Chondrocyte (in vitro differentiated cells): Measurements from ENCODE around the gene ZNF346. TPM values are rescaled to one million over a fixed set of nuclear protein-coding genes. Genes with fewer than 3 reads are reported as not detected.
A peak's percentile ranks its signal among the peaks of the same experiment; 100 is the strongest.

ENCODE experiments used
- DNase-seq: peaks from one replicate; pipeline ENCODE4 v3.0.0; 2021; ENCODE audit warnings: mixed read lengths, low spot score
- H3K27ac Mint-ChIP-seq: one replicate; pipeline ENCODE4 v1.8.0; 2021; ENCODE audit warnings: mild to moderate bottlenecking, moderate library complexity, mixed read lengths; ENCODE audit not compliant: unreplicated experiment
- H3K27me3 Mint-ChIP-seq: 2 replicates; pipeline ENCODE4 v1.8.0; 2021; ENCODE audit warnings: low read depth, mixed read lengths
- H3K36me3 Mint-ChIP-seq: 2 replicates; pipeline ENCODE4 v1.8.0; 2021; ENCODE audit warnings: low read depth, mixed read lengths
- H3K4me1 Mint-ChIP-seq: 2 replicates; pipeline ENCODE4 v1.8.0; 2021; ENCODE audit warnings: low read depth, mild to moderate bottlenecking, mixed read lengths
- H3K4me3 Mint-ChIP-seq: one replicate; pipeline ENCODE4 v1.8.0; 2021; ENCODE audit warnings: mild to moderate bottlenecking, moderate library complexity, mixed read lengths; ENCODE audit not compliant: unreplicated experiment
- H3K9me3 Mint-ChIP-seq: 2 replicates; pipeline ENCODE4 v1.8.0; 2021; ENCODE audit warnings: low read depth, mixed read lengths
- total RNA-seq: library from RNA; stranded (reverse); gene quantifications from 3 replicates; pipeline ENCODE4 v1.2.1, GENCODE V29; 2021
- TF ChIP-seq, protein P1 (sequence below): fragments of 200-600 bp; sonication (generic); IDR thresholded peaks from 2 replicates; pipeline ENCODE4 v1.5.0; 2021; ENCODE audit warnings: antibody characterized with exemption, mild to moderate bottlenecking, moderate library complexity

ZNF346 gene
- total RNA-seq, 1 donor from 2014 or later: 15.1 TPM

DNA sequence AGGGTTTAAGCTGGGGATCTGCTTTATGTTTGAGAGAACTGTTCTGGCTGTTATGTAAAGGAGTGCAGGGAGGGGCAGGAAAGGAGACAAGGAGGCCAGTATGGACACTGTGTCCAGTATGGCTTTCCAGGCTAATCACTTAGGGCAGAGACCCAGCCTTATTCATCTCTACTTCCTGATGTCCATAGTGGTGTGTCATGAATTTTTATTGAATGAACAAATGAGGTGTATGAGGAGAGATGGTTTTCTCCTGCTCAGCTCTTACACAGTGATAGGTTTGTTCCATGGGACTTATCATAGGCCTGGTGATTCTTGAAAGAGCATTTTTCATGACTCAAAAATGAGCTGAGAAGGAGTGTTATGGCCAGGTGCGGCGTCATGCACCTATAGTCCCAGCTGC, 43.7 kb downstream of the ZNF346 start:
- H3K9me3 Mint-ChIP-seq: no peaks in the 10 kb centered on the region
- H3K27ac Mint-ChIP-seq: no peak overlapping the region

GRCh38 chr5:177067503-177067902, 45.0 kb downstream of the ZNF346 start:
- Mint-ChIP-seq H3K4me1 (peaks cover 10% of the 10 kb centered on the region), H3K36me3 (peaks cover 8% of the 10 kb centered on the region), H3K27ac (no peak overlapping the region), H3K9me3 (no peaks in the 10 kb centered on the region), H3K4me3 (no peak overlapping the region), H3K27me3 (no peaks in the 10 kb centered on the region)
- TF ChIP-seq, protein P1, sequence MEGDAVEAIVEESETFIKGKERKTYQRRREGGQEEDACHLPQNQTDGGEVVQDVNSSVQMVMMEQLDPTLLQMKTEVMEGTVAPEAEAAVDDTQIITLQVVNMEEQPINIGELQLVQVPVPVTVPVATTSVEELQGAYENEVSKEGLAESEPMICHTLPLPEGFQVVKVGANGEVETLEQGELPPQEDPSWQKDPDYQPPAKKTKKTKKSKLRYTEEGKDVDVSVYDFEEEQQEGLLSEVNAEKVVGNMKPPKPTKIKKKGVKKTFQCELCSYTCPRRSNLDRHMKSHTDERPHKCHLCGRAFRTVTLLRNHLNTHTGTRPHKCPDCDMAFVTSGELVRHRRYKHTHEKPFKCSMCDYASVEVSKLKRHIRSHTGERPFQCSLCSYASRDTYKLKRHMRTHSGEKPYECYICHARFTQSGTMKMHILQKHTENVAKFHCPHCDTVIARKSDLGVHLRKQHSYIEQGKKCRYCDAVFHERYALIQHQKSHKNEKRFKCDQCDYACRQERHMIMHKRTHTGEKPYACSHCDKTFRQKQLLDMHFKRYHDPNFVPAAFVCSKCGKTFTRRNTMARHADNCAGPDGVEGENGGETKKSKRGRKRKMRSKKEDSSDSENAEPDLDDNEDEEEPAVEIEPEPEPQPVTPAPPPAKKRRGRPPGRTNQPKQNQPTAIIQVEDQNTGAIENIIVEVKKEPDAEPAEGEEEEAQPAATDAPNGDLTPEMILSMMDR: no peak
- no peak for DNase-seq

More for the DNA sequence above, 43.7 kb downstream of the ZNF346 start:
- H3K4me3 Mint-ChIP-seq: no peak overlapping the region
- TF ChIP-seq, protein P1: no peak
- no peak for DNase-seq
- peaks cover 5% of the 10 kb centered on the region for H3K4me1 Mint-ChIP-seq
- no peaks in the 10 kb centered on the region for H3K27me3 Mint-ChIP-seq
- peaks cover 14% of the 10 kb centered on the region for H3K36me3 Mint-ChIP-seq

GRCh38 chr5:177070536-177071191, 48.2 kb downstream of the ZNF346 start:
- no peak overlapping the region for H3K4me3 Mint-ChIP-seq
- H3K36me3 Mint-ChIP-seq: peaks cover 4% of the 10 kb centered on the region
- H3K4me1 Mint-ChIP-seq: peaks cover 10% of the 10 kb centered on the region
- peak overlapping the region; percentile 53 for H3K27ac Mint-ChIP-seq
- H3K27me3 Mint-ChIP-seq: no peaks in the 10 kb centered on the region
- no peaks in the 10 kb centered on the region for H3K9me3 Mint-ChIP-seq
- TF ChIP-seq, protein P1: no peak
- no peak for DNase-seq

GRCh38 chr5:177071666-177072385, 49.3 kb downstream of the ZNF346 start:
- TF ChIP-seq, protein P1: peak; percentile 93
- H3K9me3 Mint-ChIP-seq: no peaks in the 10 kb centered on the region
- no peak for DNase-seq
- peaks cover 2% of the 10 kb centered on the region for H3K36me3 Mint-ChIP-seq
- peak overlapping the region; percentile 82 for H3K27ac Mint-ChIP-seq
- no peaks in the 10 kb centered on the region for H3K27me3 Mint-ChIP-seq
- peaks cover 10% of the 10 kb centered on the region for H3K4me1 Mint-ChIP-seq
- H3K4me3 Mint-ChIP-seq: peak overlapping the region; percentile 42

- H3K27ac Mint-ChIP-seq: no peak overlapping the region
- peaks cover 2% of the 10 kb centered on the region for H3K36me3 Mint-ChIP-seq
- H3K27me3 Mint-ChIP-seq: no peaks in the 10 kb centered on the region
- H3K4me3 Mint-ChIP-seq: no peak overlapping the region
- H3K9me3 Mint-ChIP-seq: no peaks in the 10 kb centered on the region
- H3K4me1 Mint-ChIP-seq: no peaks in the 10 kb centered on the region
- TF ChIP-seq, protein P1: no peak
- no peak for DNase-seq
These were observed 54.8 kb downstream of the ZNF346 start for GRCh38 chr5:177077335-177077734.
